Cortex of kidney (tissue), 1 donor: ENCODE data around the gene KLHL22.
"Not testable (repeated sequence)": the region's sequence is repeated elsewhere in the genome, so short reads cannot be mapped to it uniquely, and the experiment has no call there.

ENCODE experiments used
- DNase-seq: peaks from one replicate; lab custom pipeline; 2025; lab: John Stamatoyannopoulos, UW

KLHL22 gene

GRCh38 chr22:20503816-20504215, 8.2 kb upstream of the KLHL22 start:
- DNase-seq = no peak

- no peak for DNase-seq
Measured at GRCh38 chr22:20499769-20500168, 4.2 kb upstream of the KLHL22 start.

- no peak for DNase-seq
Measured at GRCh38 chr22:20498913-20499312, 3.3 kb upstream of the KLHL22 start.

GRCh38 chr22:20497426-20497825, 1.8 kb upstream of the KLHL22 start:
- no peak for DNase-seq

- peak; percentile 39 for DNase-seq
Measured at GRCh38 chr22:20495861-20496681, 476 bp upstream of the KLHL22 start.

GRCh38 chr22:20491346-20491745, 4.2 kb downstream of the KLHL22 start:
- no peak for DNase-seq

GRCh38 chr22:20490941-20491307, 4.7 kb downstream of the KLHL22 start:
- no peak for DNase-seq

- no peak for DNase-seq
Measured at GRCh38 chr22:20490183-20490940, 5.2 kb downstream of the KLHL22 start.

- no peak for DNase-seq
Measured at GRCh38 chr22:20488946-20489345, 6.6 kb downstream of the KLHL22 start.

- DNase-seq = no peak
Measured at GRCh38 chr22:20487715-20488114, 7.9 kb downstream of the KLHL22 start.

GRCh38 chr22:20486229-20486628, 9.4 kb downstream of the KLHL22 start:
- no peak for DNase-seq

- no peak for DNase-seq
Measured at GRCh38 chr22:20484948-20485683, 10.5 kb downstream of the KLHL22 start.

- no peak for DNase-seq
Measured at GRCh38 chr22:20483771-20484170, 11.8 kb downstream of the KLHL22 start.

- not testable (repeated sequence) for DNase-seq
Measured at GRCh38 chr22:20483143-20483506, 12.5 kb downstream of the KLHL22 start.

GRCh38 chr22:20479612-20480196, 15.9 kb downstream of the KLHL22 start:
- no peak for DNase-seq

GRCh38 chr22:20478059-20478458, 17.5 kb downstream of the KLHL22 start:
- not testable (repeated sequence) for DNase-seq

- not testable (repeated sequence) for DNase-seq
Measured at GRCh38 chr22:20475569-20475968, 20.0 kb downstream of the KLHL22 start.

GRCh38 chr22:20475115-20475436, 20.5 kb downstream of the KLHL22 start:
- DNase-seq = no peak

GRCh38 chr22:20472629-20473442, 22.8 kb downstream of the KLHL22 start:
- DNase-seq = no peak

GRCh38 chr22:20471126-20471833, 24.3 kb downstream of the KLHL22 start:
- no peak for DNase-seq

- DNase-seq = not testable (repeated sequence)
Measured at GRCh38 chr22:20470525-20470924, 25.1 kb downstream of the KLHL22 start.
